VCaP (cell line): ENCODE data around the gene PAX5.

ENCODE experiments used
- H3K27ac ChIP-seq: fragments of 450-650 bp; 2 replicates; pipeline ENCODE4 v1.5.1; 2017
- TF ChIP-seq, protein P1 (sequence below): fragments of 450-650 bp; conservative IDR thresholded peaks from 2 replicates; pipeline ENCODE4 v1.5.1; 2017; ENCODE audit warnings: mild to moderate bottlenecking, moderate library complexity

The PAX5 gene

DNA sequence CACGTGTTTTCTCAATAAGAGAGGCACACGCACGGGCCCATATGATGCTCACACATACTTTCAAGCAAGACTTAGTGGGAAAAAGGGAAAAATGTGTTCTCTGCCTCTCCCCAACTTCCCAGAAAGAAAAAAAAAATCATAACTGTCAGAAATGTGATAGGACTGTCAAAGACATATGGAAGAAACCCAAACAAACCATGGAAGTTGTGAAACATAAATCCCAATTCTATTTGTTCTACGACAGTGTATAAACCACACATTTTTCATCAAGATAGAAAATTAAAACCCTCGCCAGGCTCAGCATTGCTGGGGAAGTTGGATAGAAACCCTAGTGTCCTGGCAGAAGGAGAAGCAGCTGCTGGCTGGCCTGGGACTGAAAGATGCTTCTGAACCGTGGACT is 211.9 kb downstream of the PAX5 start:
- TF ChIP-seq, protein P1, sequence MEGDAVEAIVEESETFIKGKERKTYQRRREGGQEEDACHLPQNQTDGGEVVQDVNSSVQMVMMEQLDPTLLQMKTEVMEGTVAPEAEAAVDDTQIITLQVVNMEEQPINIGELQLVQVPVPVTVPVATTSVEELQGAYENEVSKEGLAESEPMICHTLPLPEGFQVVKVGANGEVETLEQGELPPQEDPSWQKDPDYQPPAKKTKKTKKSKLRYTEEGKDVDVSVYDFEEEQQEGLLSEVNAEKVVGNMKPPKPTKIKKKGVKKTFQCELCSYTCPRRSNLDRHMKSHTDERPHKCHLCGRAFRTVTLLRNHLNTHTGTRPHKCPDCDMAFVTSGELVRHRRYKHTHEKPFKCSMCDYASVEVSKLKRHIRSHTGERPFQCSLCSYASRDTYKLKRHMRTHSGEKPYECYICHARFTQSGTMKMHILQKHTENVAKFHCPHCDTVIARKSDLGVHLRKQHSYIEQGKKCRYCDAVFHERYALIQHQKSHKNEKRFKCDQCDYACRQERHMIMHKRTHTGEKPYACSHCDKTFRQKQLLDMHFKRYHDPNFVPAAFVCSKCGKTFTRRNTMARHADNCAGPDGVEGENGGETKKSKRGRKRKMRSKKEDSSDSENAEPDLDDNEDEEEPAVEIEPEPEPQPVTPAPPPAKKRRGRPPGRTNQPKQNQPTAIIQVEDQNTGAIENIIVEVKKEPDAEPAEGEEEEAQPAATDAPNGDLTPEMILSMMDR: no peak
- H3K27ac ChIP-seq: no peak overlapping the region

- no peak overlapping the region for H3K27ac ChIP-seq
- TF ChIP-seq, protein P1: no peak
These were observed 213.6 kb downstream of the PAX5 start for GRCh38 chr9:36820392-36820861.

DNA sequence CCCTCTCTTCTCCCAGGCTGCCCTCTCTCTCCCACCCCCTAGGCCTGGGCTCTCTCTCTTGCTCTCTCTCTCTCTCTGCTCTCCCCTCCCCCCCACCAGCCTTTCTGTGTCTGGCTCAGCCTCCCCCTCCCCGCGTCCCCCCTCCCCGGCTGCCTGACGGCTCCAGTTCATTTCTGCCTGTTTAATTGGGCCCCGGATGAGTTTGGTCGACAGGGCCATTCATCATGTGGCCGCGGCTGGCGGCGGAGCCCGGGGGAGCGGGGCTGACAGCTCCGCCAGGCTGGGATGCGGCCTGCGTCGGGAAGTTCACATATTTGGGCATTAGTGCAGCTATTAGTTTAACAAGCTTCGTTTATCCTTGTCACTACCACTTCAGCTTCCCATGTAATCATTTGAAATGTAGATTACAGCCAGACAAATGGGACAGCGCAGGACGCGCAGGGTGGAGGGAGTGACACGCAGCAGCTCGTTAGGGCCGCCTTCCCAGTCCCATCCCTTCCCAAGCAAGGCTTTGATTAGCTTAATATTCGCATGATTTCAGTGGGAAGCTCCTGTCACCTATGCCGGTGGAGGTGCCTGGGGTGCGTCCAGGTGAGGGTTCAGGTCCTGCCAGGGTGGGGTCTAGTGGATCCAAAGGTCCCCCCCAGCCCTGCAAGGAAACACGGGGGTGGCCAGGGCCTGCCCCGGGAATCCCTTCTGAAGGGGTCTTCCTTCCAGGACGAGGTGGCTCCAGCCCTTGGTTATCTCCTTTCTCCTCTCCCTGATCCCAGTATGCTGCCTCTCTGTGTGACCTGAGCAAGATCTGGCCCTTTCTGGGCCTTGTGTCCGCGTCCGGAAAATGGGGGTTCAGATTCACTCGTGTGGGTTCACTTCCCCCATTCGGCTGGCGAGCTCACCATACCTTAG is 214.8 kb downstream of the PAX5 start:
- TF ChIP-seq, protein P1: no peak

GRCh38 chr9:36818242-36818938 is 215.7 kb downstream of the PAX5 start:
- H3K27ac ChIP-seq: no peak overlapping the region
- TF ChIP-seq, protein P1: no peak

More for the DNA sequence above, 214.8 kb downstream of the PAX5 start:
- no peak overlapping the region for H3K27ac ChIP-seq

DNA sequence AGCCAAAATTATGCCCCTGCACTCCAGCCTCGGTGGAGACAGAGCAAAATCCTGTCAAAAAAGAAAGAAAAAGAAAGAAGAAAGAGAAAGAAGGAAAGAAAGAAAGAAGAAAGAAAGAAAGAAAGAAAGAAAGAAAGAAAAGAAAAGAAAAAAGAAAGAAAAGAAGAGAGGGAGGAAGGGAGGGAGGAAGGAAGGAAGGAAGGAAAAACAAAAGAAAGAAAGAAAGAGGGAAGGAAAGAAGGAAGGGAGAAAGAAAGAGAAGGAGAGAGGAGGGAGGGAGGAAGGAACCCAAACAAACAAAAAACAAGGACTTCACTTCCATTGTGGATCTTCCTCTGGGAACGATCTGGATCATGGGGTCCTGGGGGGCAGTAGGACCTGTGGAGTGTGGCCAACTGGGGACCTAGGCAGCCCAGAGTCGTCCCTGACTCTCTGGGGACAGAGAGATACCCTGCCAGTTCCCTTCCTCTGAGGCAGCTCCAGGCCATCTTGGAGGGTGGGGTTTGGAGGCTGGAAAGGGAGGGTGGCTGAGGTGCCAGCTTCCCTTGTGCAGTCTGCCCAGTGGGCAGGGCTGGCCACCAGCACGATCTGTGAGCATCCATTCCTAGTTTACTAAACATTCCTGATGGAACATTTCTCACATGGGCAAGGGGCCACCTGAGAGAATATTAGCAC is 216.8 kb downstream of the PAX5 start:
- TF ChIP-seq, protein P1: no peak
- no peak overlapping the region for H3K27ac ChIP-seq

- no peak overlapping the region for H3K27ac ChIP-seq
- TF ChIP-seq, protein P1: no peak
These were observed 217.7 kb downstream of the PAX5 start for GRCh38 chr9:36816371-36816770.
